GM19455 (cell line): Measurements from ENCODE around the gene SNRPA.
"Not testable (repeated sequence)": the region's sequence is repeated elsewhere in the genome, so short reads cannot be mapped to it uniquely, and the experiment has no call there.

Source experiments
- ATAC-seq: cut with Tn5 transposase; IDR thresholded peaks from one replicate; pipeline ENCODE4 v1.9.1; 2021; ENCODE audit not compliant: unreplicated experiment

The SNRPA gene

GRCh38 chr19:40744554-40745401 lies 6.2 kb upstream of the SNRPA start:
- ATAC-seq, result no peak

- no peak for ATAC-seq
Measured at GRCh38 chr19:40745402-40745780, 5.6 kb upstream of the SNRPA start.

GRCh38 chr19:40747536-40747935 lies 3.5 kb upstream of the SNRPA start:
- ATAC-seq, result no peak

GRCh38 chr19:40750058-40750873 lies 737 bp upstream of the SNRPA start, which contains the start of gene ACTMAP:
Gene ACTMAP (minus strand): TSS chr19:40750477. CDS start chr19:40749803, 674 bp downstream.
- ATAC-seq, result peak; percentile 79

- ATAC-seq, result no peak
Measured at GRCh38 chr19:40752257-40752781, 1.3 kb downstream of the SNRPA start.

- ATAC-seq, result no peak
Measured at GRCh38 chr19:40754611-40755247, 3.7 kb downstream of the SNRPA start.

GRCh38 chr19:40755248-40755624 lies 4.2 kb downstream of the SNRPA start:
- no peak for ATAC-seq

- no peak for ATAC-seq
Measured at GRCh38 chr19:40755791-40756190, 4.8 kb downstream of the SNRPA start.

- no peak for ATAC-seq
Measured at GRCh38 chr19:40756502-40757110, 5.6 kb downstream of the SNRPA start.

- ATAC-seq, result no peak
Measured at GRCh38 chr19:40758491-40758890, 7.5 kb downstream of the SNRPA start.

- ATAC-seq, result no peak
Measured at GRCh38 chr19:40759352-40759751, 8.3 kb downstream of the SNRPA start.

GRCh38 chr19:40762754-40763470 lies 11.9 kb downstream of the SNRPA start:
- ATAC-seq, result no peak

GRCh38 chr19:40763526-40763925 lies 12.5 kb downstream of the SNRPA start:
- ATAC-seq, result no peak

- no peak for ATAC-seq
Measured at GRCh38 chr19:40763963-40764362, 13.0 kb downstream of the SNRPA start.

- not testable (repeated sequence) for ATAC-seq
Measured at GRCh38 chr19:40766385-40766784, 15.4 kb downstream of the SNRPA start.

- ATAC-seq, result no peak
Measured at GRCh38 chr19:40768869-40769268, 17.9 kb downstream of the SNRPA start.

- ATAC-seq, result not testable (repeated sequence)
Measured at GRCh38 chr19:40771101-40771862, 20.3 kb downstream of the SNRPA start.

GRCh38 chr19:40774916-40775631 lies 24.1 kb downstream of the SNRPA start, which contains the start of gene MIA:
Gene MIA (plus strand): TSS chr19:40775521. CDS start chr19:40775543, 22 bp downstream.
- ATAC-seq, result no peak

- no peak for ATAC-seq
Measured at GRCh38 chr19:40775632-40776022, 24.6 kb downstream of the SNRPA start.
